GM06990 (cell line): Measurements from ENCODE around the gene SPTBN4.

Experiments
- DNase-seq: peaks from one replicate; pipeline ENCODE4 v3.0.0-alpha.2; 2011; ENCODE audit not compliant: insufficient read length; ENCODE audit errors: extremely low read depth
- H3K27me3 ChIP-seq: replicated peaks from 2 replicates; pipeline ENCODE4 v1.6.0; 2011; ENCODE audit warnings: low read length; ENCODE audit not compliant: control insufficient read depth, insufficient read depth
- H3K36me3 ChIP-seq: 2 replicates; pipeline ENCODE4 v1.5.1; 2011; ENCODE audit warnings: low read length; ENCODE audit not compliant: control insufficient read depth, insufficient read depth
- H3K4me3 ChIP-seq: replicated peaks from 2 replicates; pipeline ENCODE4 v1.5.1; 2011; ENCODE audit warnings: low read depth, mild to moderate bottlenecking, control low read depth, low read length
- CTCF ChIP-seq: IDR thresholded peaks from 2 replicates; pipeline ENCODE4 v1.5.1; 2011; ENCODE audit warnings: low read length, control low read depth, mild to moderate bottlenecking, inconsistent platforms; ENCODE audit not compliant: insufficient read depth, poor library complexity, severe bottlenecking

SPTBN4 gene

GRCh38 chr19:40604171-40604646 is 137.4 kb downstream of the SPTBN4 start:
- Histone ChIP-seq H3K27me3 (peaks cover 2% of the 10 kb centered on the region; the same call in 1 of the 2 replicates), H3K4me3 (peak overlapping the region; percentile 44), H3K36me3 (no peaks in the 10 kb centered on the region)
- no peak for TF ChIP-seq CTCF
- DNase-seq: no peak

- Histone ChIP-seq H3K4me3 (peak overlapping the region; percentile 67), H3K27me3 (no peaks in the 10 kb centered on the region; the same call in 1 of the 2 replicates), H3K36me3 (no peaks in the 10 kb centered on the region)
- DNase-seq: no peak
- no peak for TF ChIP-seq CTCF
These were observed 137.9 kb downstream of the SPTBN4 start for GRCh38 chr19:40604647-40605215.

DNA sequence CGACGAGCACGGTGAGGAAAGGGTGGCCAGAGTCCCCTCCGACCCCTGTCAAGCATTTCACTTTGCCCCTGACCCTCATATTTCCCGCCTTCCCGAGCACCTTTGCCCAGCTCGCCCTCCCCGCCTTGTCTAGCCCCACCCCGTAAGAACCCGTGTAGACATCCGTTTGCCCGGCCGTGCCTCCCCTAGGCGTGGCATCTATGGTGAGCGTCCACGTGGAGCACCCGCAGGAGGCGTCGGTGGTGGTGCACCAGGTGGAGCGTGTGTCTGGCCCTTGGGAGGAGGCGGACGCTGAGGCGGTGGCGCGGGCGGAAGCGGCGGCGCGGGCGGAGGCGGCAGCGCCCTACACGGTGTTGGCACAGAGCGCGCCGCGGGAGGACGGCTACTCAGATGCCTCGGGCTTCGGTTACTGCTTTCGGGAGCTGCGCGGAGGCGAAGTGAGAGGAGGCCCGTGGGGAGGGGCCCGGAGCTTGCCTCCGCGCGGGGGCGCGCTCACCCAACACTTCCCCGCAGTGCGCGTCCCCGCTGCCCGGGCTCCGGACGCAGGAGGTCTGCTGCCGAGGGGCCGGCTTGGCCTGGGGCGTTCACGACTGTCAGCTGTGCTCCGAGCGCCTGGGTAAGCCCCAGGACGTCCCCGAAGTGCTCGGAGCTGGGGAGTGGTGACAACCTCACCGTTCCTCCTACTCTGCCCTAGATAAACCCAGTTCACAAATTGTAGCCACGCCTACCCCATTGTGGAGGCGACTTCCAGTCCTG is 138.6 kb downstream of the SPTBN4 start:
- DNase-seq: peak; percentile 84
- TF ChIP-seq CTCF: peak; percentile 38
- Histone ChIP-seq H3K27me3 (no peaks in the 10 kb centered on the region; the same call in 1 of the 2 replicates), H3K36me3 (no peaks in the 10 kb centered on the region), H3K4me3 (peak overlapping the region; percentile 67)

- TF ChIP-seq CTCF: no peak
- H3K36me3 ChIP-seq: no peaks in the 10 kb centered on the region
- H3K4me3 ChIP-seq: no peak overlapping the region
- DNase-seq: no peak
- no peaks in the 10 kb centered on the region for H3K27me3 ChIP-seq
These were observed 140.8 kb downstream of the SPTBN4 start for GRCh38 chr19:40607311-40608239.

DNA sequence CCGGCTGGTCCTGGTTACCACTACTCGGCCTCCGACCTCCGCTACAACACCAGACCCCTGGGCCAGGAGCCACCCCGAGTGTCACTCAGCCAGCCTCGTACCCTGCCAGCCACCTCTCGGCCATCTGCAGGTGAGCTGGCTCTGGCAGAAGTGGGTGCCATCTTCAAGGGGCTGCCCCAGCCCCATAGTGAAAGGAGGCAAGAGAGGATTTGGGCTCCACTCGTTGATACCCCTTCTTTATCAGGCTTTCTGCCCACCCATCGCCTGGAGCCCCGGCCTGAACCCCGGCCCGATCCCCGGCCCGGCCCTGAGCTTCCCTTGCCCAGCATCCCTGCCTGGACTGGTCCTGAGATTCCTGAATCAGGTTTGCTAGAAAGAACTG is 141.4 kb downstream of the SPTBN4 start:
- Histone ChIP-seq H3K27me3 (no peaks in the 10 kb centered on the region), H3K4me3 (no peak overlapping the region), H3K36me3 (no peaks in the 10 kb centered on the region)
- DNase-seq: no peak
- TF ChIP-seq CTCF: no peak
